Measurements from ENCODE around the gene CCR6.
"Not testable (repeated sequence)": the region's sequence is repeated elsewhere in the genome, so short reads cannot be mapped to it uniquely, and the experiment has no call there.

The CCR6 gene

GRCh38 chr6:167122827-167123657 is at the start of gene CCR6:
Gene CCR6 (plus strand): TSS chr6:167123096. CDS start chr6:167136135, 13,039 bp downstream.
- DNase-seq (ENCODE audit: low read depth in 2 of 3, low spot score in 1 of 3) = no peak

- DNase-seq (ENCODE audit: low read depth in 2 of 3, low spot score in 1 of 3) = no peak
Observed at GRCh38 chr6:167073679-167074274, 49.1 kb upstream of the CCR6 start.

- DNase-seq (ENCODE audit: low read depth in 2 of 3, low spot score in 1 of 3) = no peak
Observed at GRCh38 chr6:167077241-167077932, 45.5 kb upstream of the CCR6 start.

GRCh38 chr6:167078745-167079144 is 44.2 kb upstream of the CCR6 start:
- no peak for DNase-seq (ENCODE audit: low read depth in 2 of 3, low spot score in 1 of 3)

GRCh38 chr6:167079853-167080297 is 43.0 kb upstream of the CCR6 start:
- peak; percentile 57 to 74 (median 70) for DNase-seq (ENCODE audit: low read depth in 2 of 3, low spot score in 1 of 3)

GRCh38 chr6:167087857-167088354 is 35.0 kb upstream of the CCR6 start:
- DNase-seq (ENCODE audit: low read depth in 2 of 3, low spot score in 1 of 3) = no peak

- DNase-seq (ENCODE audit: low read depth in 2 of 3, low spot score in 1 of 3) = not testable (repeated sequence)
Observed at GRCh38 chr6:167088741-167089140, 34.2 kb upstream of the CCR6 start.

GRCh38 chr6:167089243-167090142 is 33.4 kb upstream of the CCR6 start:
- no peak for DNase-seq (ENCODE audit: low read depth in 2 of 3, low spot score in 1 of 3)

- DNase-seq (ENCODE audit: low read depth in 2 of 3, low spot score in 1 of 3) = no peak
Observed at GRCh38 chr6:167090171-167090570, 32.7 kb upstream of the CCR6 start.

- no peak for DNase-seq (ENCODE audit: low read depth in 2 of 3, low spot score in 1 of 3)
Observed at GRCh38 chr6:167091026-167091804, 31.7 kb upstream of the CCR6 start.

GRCh38 chr6:167091805-167092107 is 31.1 kb upstream of the CCR6 start:
- DNase-seq (ENCODE audit: low read depth in 2 of 3, low spot score in 1 of 3) = no peak

- no peak for DNase-seq (ENCODE audit: low read depth in 2 of 3, low spot score in 1 of 3)
Observed at GRCh38 chr6:167092672-167093339, 30.1 kb upstream of the CCR6 start.

GRCh38 chr6:167093406-167093921 is 29.4 kb upstream of the CCR6 start:
- no peak for DNase-seq (ENCODE audit: low read depth in 2 of 3, low spot score in 1 of 3)

- DNase-seq (ENCODE audit: low read depth in 2 of 3, low spot score in 1 of 3) = peak in 1 of 3 donors; percentile 41
Observed at GRCh38 chr6:167093922-167094432, 28.9 kb upstream of the CCR6 start.

- DNase-seq (ENCODE audit: low read depth in 2 of 3, low spot score in 1 of 3) = no peak
Observed at GRCh38 chr6:167094436-167094819, 28.5 kb upstream of the CCR6 start.

- DNase-seq (ENCODE audit: low read depth in 2 of 3, low spot score in 1 of 3) = no peak
Observed at GRCh38 chr6:167094820-167095637, 27.9 kb upstream of the CCR6 start.

GRCh38 chr6:167095888-167096287 is 27.0 kb upstream of the CCR6 start:
- DNase-seq (ENCODE audit: low read depth in 2 of 3, low spot score in 1 of 3) = no peak

GRCh38 chr6:167096991-167097390 is 25.9 kb upstream of the CCR6 start:
- no peak for DNase-seq (ENCODE audit: low read depth in 2 of 3, low spot score in 1 of 3)

Measured in stimulated activated CD4-positive, alpha-beta T cell treated with anti-CD3 and anti-CD28 coated beads, Interleukin-12 subunit alpha, Interleukin-12 subunit beta, amount 100 ng/mL, for 48 hours (primary cell).